H1 (cell line): ENCODE results near the gene ROGDI. TPM values are rescaled to one million over a fixed set of nuclear protein-coding genes. Genes with fewer than 3 reads are reported as not detected.

Experiments
- CTCF ChIA-PET: fragments of 300-600 bp; sonication (Branson Sonifier 250); formaldehyde crosslinking; loops from one replicate; lab custom pipeline; 2021; ENCODE audit not compliant: partially characterized antibody; lab: Charles Lee
- POLR2A ChIA-PET: fragments of 300-600 bp; sonication (Branson Sonifier 250); formaldehyde crosslinking; loops from one replicate; lab custom pipeline; 2021; ENCODE audit warnings: inconsistent platforms; ENCODE audit not compliant: partially characterized antibody; lab: Charles Lee
- DNase-seq, 2 experiments: peaks; one replicate each; pipeline versions ENCODE4 v3.0.0 to v3.0.0-alpha.2; 2010 to 2022; ENCODE audit warnings: low spot score in 2 of 2, low read depth in 1 of 2, mixed read lengths in 1 of 2
- FAIRE-seq: peaks from 2 replicates; lab custom pipeline; 2011; peaks lifted over from hg19 to GRCh38; lab: Jason Lieb, UNC
- H2AFZ ChIP-seq: 2 replicates; pipeline ENCODE4 v1.8.1; 2012; ENCODE audit warnings: low read length, inconsistent platforms
- H2AK5ac ChIP-seq: 2 replicates; pipeline ENCODE4 v1.6.1; 2013; ENCODE audit warnings: low read depth, low read length
- H2BK120ac ChIP-seq: replicated peaks from 2 replicates; pipeline ENCODE3; 2013; ENCODE audit warnings: low read depth, low read length, inconsistent platforms
- H2BK12ac ChIP-seq: 2 replicates; pipeline ENCODE4 v1.6.1; 2013; ENCODE audit warnings: low read depth, low read length
- H2BK15ac ChIP-seq: 2 replicates; pipeline ENCODE4 v1.6.1; 2013; ENCODE audit warnings: low read length
- H2BK20ac ChIP-seq: 2 replicates; pipeline ENCODE4 v1.6.1; 2013; ENCODE audit warnings: low read length
- H2BK5ac ChIP-seq: 2 replicates; pipeline ENCODE4 v1.6.1; 2013; ENCODE audit warnings: low read depth, low read length
- H3K14ac ChIP-seq: 2 replicates; pipeline ENCODE4 v1.6.1; 2013; ENCODE audit warnings: inconsistent platforms; ENCODE audit not compliant: insufficient read length
- H3K18ac ChIP-seq: 2 replicates; pipeline ENCODE4 v1.6.1; 2013; ENCODE audit warnings: low read length; ENCODE audit errors: extremely low read depth
- H3K23ac ChIP-seq: 2 replicates; pipeline ENCODE4 v1.6.1; 2013; ENCODE audit warnings: inconsistent platforms; ENCODE audit not compliant: insufficient read length
- H3K23me2 ChIP-seq: 2 replicates; pipeline ENCODE4 v1.6.1; 2013; ENCODE audit warnings: low read depth, low read length
- H3K27ac ChIP-seq: 2 replicates; pipeline ENCODE4 v1.6.1; 2011; ENCODE audit warnings: low read depth, low read length, inconsistent platforms
- H3K27me3 ChIP-seq, 4 experiments: replicated peaks in 1 of 4; 1 replicate in 1 of 4; 2 replicates in 3 of 4; pipeline versions ENCODE4 v1.6.1 to v1.8.1; 2011 to 2013; ENCODE audit warnings: low read length in 3 of 4, mild to moderate bottlenecking in 3 of 4, inconsistent platforms in 2 of 4, mixed read lengths in 2 of 4, moderate library complexity in 1 of 4; ENCODE audit not compliant: control insufficient read depth in 3 of 4, insufficient read depth in 3 of 4; ENCODE audit errors: extremely low read depth in 1 of 4
- H3K36me3 ChIP-seq, 4 experiments: 2 replicates each; pipeline versions ENCODE4 v1.6.1 to v1.8.1; 2011 to 2013; ENCODE audit warnings: mild to moderate bottlenecking in 4 of 4, low read length in 3 of 4, moderate library complexity in 2 of 4, control low read depth in 1 of 4, inconsistent platforms in 1 of 4; ENCODE audit not compliant: insufficient read depth in 4 of 4, control insufficient read depth in 2 of 4
- H3K4ac ChIP-seq: replicated peaks from 2 replicates; pipeline ENCODE3; 2013; ENCODE audit warnings: low read length, low read depth, mixed read lengths, inconsistent platforms; ENCODE audit not compliant: insufficient read length
- H3K4me1 ChIP-seq, 4 experiments: replicated peaks in 1 of 4; 1 replicate in 1 of 4; 2 replicates in 3 of 4; pipeline versions ENCODE4 v1.6.1 to v1.8.1; 2011 to 2013; ENCODE audit warnings: low read length in 3 of 4, inconsistent platforms in 2 of 4, mixed read lengths in 1 of 4; ENCODE audit not compliant: insufficient read depth in 4 of 4, control insufficient read depth in 3 of 4
- H3K4me2 ChIP-seq, 2 experiments: 2 replicates each; pipeline versions ENCODE4 v1.6.1 to v1.8.1; 2011 to 2013; ENCODE audit warnings: low read depth in 2 of 2, low read length in 2 of 2, control low read depth in 1 of 2, inconsistent platforms in 1 of 2, mild to moderate bottlenecking in 1 of 2; ENCODE audit not compliant: insufficient read depth in 1 of 2
- H3K4me3 ChIP-seq, 4 experiments: fragments of 200-600, 300-600 bp in 1 of 4; sonication (generic), shearing (Covaris generic), sonication (Bioruptor Twin) in 1 of 4; 2 replicates each; pipeline versions ENCODE4 v1.5.1 to v1.8.1; 2011 to 2016; ENCODE audit warnings: low read length in 4 of 4, low read depth in 3 of 4, control low read depth in 2 of 4, inconsistent platforms in 2 of 4, mild to moderate bottlenecking in 2 of 4, mixed read lengths in 1 of 4, moderate library complexity in 1 of 4; ENCODE audit not compliant: insufficient read depth in 2 of 4; ENCODE audit errors: extremely low read depth in 1 of 4
- H3K56ac ChIP-seq: replicated peaks from 2 replicates; pipeline ENCODE3; 2013; ENCODE audit warnings: low read depth, mild to moderate bottlenecking, mixed read lengths, low read length, inconsistent platforms; ENCODE audit not compliant: insufficient read length
- H3K79me1 ChIP-seq: 2 replicates; pipeline ENCODE4 v1.6.1; 2013; ENCODE audit warnings: low read depth, low read length, control low read depth
- H3K79me2 ChIP-seq, 2 experiments: 2 replicates each; pipeline versions ENCODE4 v1.6.1 to v1.8.1; 2012 to 2013; ENCODE audit warnings: low read length in 2 of 2, mild to moderate bottlenecking in 2 of 2, inconsistent platforms in 1 of 2; ENCODE audit not compliant: insufficient read depth in 2 of 2, control insufficient read depth in 1 of 2
- H3K9ac ChIP-seq, 4 experiments: replicated peaks in 1 of 4; 1 replicate in 1 of 4; 2 replicates in 3 of 4; pipeline versions ENCODE4 v1.6.1 to v1.8.1; 2011 to 2013; ENCODE audit warnings: low read depth in 3 of 4, low read length in 3 of 4, control low read depth in 2 of 4, mild to moderate bottlenecking in 2 of 4, moderate library complexity in 2 of 4, inconsistent platforms in 1 of 4; ENCODE audit errors: extremely low read depth in 1 of 4
- H3K9me3 ChIP-seq, 2 experiments: 2 replicates each; pipeline versions ENCODE4 v1.6.1 to v1.8.1; 2012 to 2013; ENCODE audit warnings: mild to moderate bottlenecking in 2 of 2, moderate library complexity in 2 of 2, control low read depth in 1 of 2, inconsistent platforms in 1 of 2, low read depth in 1 of 2, low read length in 1 of 2, mixed read lengths in 1 of 2; ENCODE audit not compliant: insufficient read depth in 2 of 2
- H4K20me1 ChIP-seq, 2 experiments: replicated peaks in 1 of 2; 2 replicates each; pipeline versions ENCODE3 to v1.8.1; 2011 to 2013; ENCODE audit warnings: inconsistent platforms in 2 of 2, low read length in 2 of 2, mild to moderate bottlenecking in 1 of 2; ENCODE audit not compliant: insufficient read depth in 2 of 2, control insufficient read depth in 1 of 2
- H4K5ac ChIP-seq: 2 replicates; pipeline ENCODE4 v1.6.1; 2013; ENCODE audit warnings: low read length, low read depth, mixed read lengths, inconsistent platforms; ENCODE audit not compliant: insufficient read length
- H4K8ac ChIP-seq: 2 replicates; pipeline ENCODE4 v1.8.0; 2013; ENCODE audit warnings: mild to moderate bottlenecking, moderate library complexity, low read length, inconsistent platforms; ENCODE audit not compliant: insufficient read depth; ENCODE audit errors: extremely low read depth
- H4K91ac ChIP-seq: replicated peaks from 2 replicates; pipeline ENCODE3; 2013; ENCODE audit warnings: low read length, mixed read lengths, inconsistent platforms; ENCODE audit not compliant: insufficient read length
- CHD2 ChIP-seq: IDR thresholded peaks from 2 replicates; pipeline ENCODE4 v1.6.1; 2012; ENCODE audit warnings: low read length, improper control_type of control experiment
- EGR1 ChIP-seq: IDR thresholded peaks from 2 replicates; pipeline ENCODE4 v1.6.1; 2011; ENCODE audit warnings: low read depth, low read length, borderline replicate concordance
- GABPA ChIP-seq: IDR thresholded peaks from 2 replicates; pipeline ENCODE4 v1.6.1; 2011; ENCODE audit warnings: mild to moderate bottlenecking, low read length, moderate library complexity, borderline replicate concordance; ENCODE audit not compliant: insufficient read depth
- HDAC2 ChIP-seq, 2 experiments: fragments of 300-600 bp in 1 of 2; sonication (generic) in 1 of 2; IDR thresholded peaks; 2 replicates each; pipeline ENCODE4 v1.6.1; 2011 to 2012; ENCODE audit warnings: low read depth in 2 of 2, low read length in 2 of 2, mild to moderate bottlenecking in 2 of 2, moderate library complexity in 2 of 2, borderline replicate concordance in 1 of 2, inconsistent platforms in 1 of 2
- NANOG ChIP-seq: IDR thresholded peaks from 2 replicates; pipeline ENCODE4 v1.6.1; 2011; ENCODE audit warnings: low read length, low read depth, mild to moderate bottlenecking, inconsistent platforms; ENCODE audit not compliant: insufficient read depth, poor library complexity, severe bottlenecking
- NRF1 ChIP-seq: IDR thresholded peaks from 2 replicates; pipeline ENCODE4 v1.6.1; 2011; ENCODE audit warnings: mild to moderate bottlenecking, low read depth, low read length, improper control_type of control experiment
- POLR2A ChIP-seq, 2 experiments: IDR thresholded peaks; 1 replicate in 1 of 2; 2 replicates in 1 of 2; pipeline ENCODE4 v1.6.1; 2011; ENCODE audit warnings: low read depth in 2 of 2, low read length in 2 of 2, mild to moderate bottlenecking in 2 of 2; ENCODE audit errors: control extremely low read depth in 1 of 2
- SP1 ChIP-seq: IDR thresholded peaks from 2 replicates; pipeline ENCODE4 v1.6.1; 2011; ENCODE audit warnings: low read depth, low read length
- SRF ChIP-seq: IDR thresholded peaks from 2 replicates; pipeline ENCODE4 v1.6.1; 2011; ENCODE audit warnings: mild to moderate bottlenecking, low read depth, low read length, moderate library complexity
- TAF1 ChIP-seq: IDR thresholded peaks from 2 replicates; pipeline ENCODE4 v1.6.1; 2011; ENCODE audit warnings: mild to moderate bottlenecking, low read depth, low read length
- TCF12 ChIP-seq: IDR thresholded peaks from 2 replicates; pipeline ENCODE4 v1.6.1; 2011; ENCODE audit warnings: low read depth, mild to moderate bottlenecking, low read length
- WGBS, 2 experiments: shearing (Covaris generic) in 1 of 2; methylation state at CpG; one replicate each; pipeline versions ENCODE4 v1.1.6 to v1.1.7; 2013 to 2015; ENCODE audit warnings: low lambda C conversion rate in 2 of 2, mixed read lengths in 2 of 2, inconsistent platforms in 1 of 2, low coverage in 1 of 2, missing lambda C conversion rate in 1 of 2; ENCODE audit not compliant: insufficient replicate concordance in 2 of 2, insufficient coverage in 1 of 2, insufficient read length in 1 of 2; ENCODE audit errors: extremely low coverage in 1 of 2, missing lambda C conversion rate in 1 of 2; 5-methylcytosine and 5-hydroxymethylcytosine counted together
- polyA plus RNA-seq, 7 experiments: library from polyadenylated mRNA; depleted of rRNA in 3 of 7; stranded (reverse) in 5 of 7; unstranded in 2 of 7; fragments of >200 nt in 5 of 7; fragments of 200-250 nt in 2 of 7; gene quantifications; 1 replicate in 5 of 7; 2 replicates in 1 of 7; 4 replicates in 1 of 7; pipeline versions ENCODE4 v1.2.1 to v1.2.3, GENCODE V29; 2011 to 2013; ENCODE audit warnings: missing spikeins in 2 of 7, mixed read lengths in 2 of 7
- total RNA-seq: library from RNA; stranded (reverse); fragmentation: NEBNext Ultra II Directional; extraction: Animal tissue kit (Norgen Biotek cat#: 25700); gene quantifications from 2 replicates; pipeline ENCODE4 v1.2.1, GENCODE V29; 2021

ROGDI gene
- total and polyA plus RNA-seq, 2 of the 8 experiments (the other 6 are each of a cell fraction or from before 2014, with no cell fraction given): 27.4 to 68.4 TPM

DNA sequence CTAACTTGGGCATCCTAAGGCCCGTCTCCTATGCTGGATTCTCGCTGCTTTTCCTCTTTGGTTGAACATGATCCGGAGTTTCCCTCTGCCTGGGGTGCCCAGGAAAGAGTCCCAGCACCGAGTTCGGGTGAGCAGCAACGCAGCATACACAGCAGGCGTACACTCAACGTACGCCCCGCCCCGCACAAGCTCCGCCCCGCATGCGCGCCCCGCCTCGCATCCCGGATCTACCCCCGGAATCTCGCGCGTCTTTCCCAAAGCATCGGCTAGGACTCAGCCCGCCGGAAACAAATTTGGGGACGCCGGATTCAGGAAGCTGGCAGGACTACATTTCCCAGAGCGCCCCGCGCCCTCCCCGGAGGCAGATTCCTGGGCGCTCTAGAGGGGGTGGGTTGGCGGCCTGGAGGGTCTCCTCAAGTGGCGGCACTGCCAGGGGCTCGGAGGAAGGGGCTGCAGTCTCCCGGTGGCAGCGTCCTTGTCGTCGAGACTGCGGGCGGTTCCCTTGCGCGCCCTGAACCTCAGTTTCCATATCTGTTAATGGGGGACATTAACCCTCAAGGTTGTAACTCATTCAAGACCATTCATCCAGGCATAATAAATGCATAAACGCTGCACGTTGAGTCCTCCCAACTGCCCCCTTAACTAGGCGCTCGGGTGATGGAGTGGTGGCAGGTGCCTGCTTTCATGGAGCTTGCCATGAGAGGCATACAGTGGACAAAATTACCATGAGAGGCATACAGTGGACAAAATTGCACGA, 33.7 kb downstream of the ROGDI start:
- Histone ChIP-seq H2BK120ac (peak overlapping the region; percentile 48), H3K4me2 (peak overlapping the region; percentile 68 to 85), H2BK12ac (peak overlapping the region; percentile 60; the same call in 1 of the 2 replicates), H4K5ac (peak overlapping the region; percentile 82), H2AFZ (peak overlapping the region; percentile 51; the same call in 1 of the 2 replicates), H3K36me3 (peaks cover 0 to 3% (median 1%) of the 10 kb centered on the region in 4 experiments; a peak in 5 of 8 replicates), H3K23me2 (peaks cover 13% of the 10 kb centered on the region), H3K9ac (peak overlapping the region in 3 of 4 experiments; percentile 46 to 88 (median 48); a peak in 5 of 7 replicates), H3K4ac (peak overlapping the region; percentile 6), H3K14ac (no peak overlapping the region), H3K9me3 (no peaks in the 10 kb centered on the region), H3K18ac (peak overlapping the region; percentile 71; the same call in 1 of the 2 replicates), H2AK5ac (no peak overlapping the region), H2BK5ac (peak overlapping the region; percentile 80), H3K79me1 (peaks cover 2% of the 10 kb centered on the region; the same call in 1 of the 2 replicates), H3K79me2 (peaks cover 0 to 14% of the 10 kb centered on the region in 2 experiments; a peak in 2 of 4 replicates), H3K27ac (0 out of 2 replicates have a peak overlapping the region, but pooled peaks have one; percentile 63), H3K56ac (peak overlapping the region; percentile 74), H4K8ac (no peak overlapping the region), H3K4me3 (peak overlapping the region; percentile 37 to 75 (median 64)), H4K91ac (peak overlapping the region; percentile 88), H3K4me1 (peaks cover 0 to 3% (median 1%) of the 10 kb centered on the region in 4 experiments; a peak in 2 of 7 replicates), H2BK15ac (peak overlapping the region; percentile 75), H3K23ac (no peak overlapping the region), H2BK20ac (no peak overlapping the region), H4K20me1 (peaks cover 0 to 3% of the 10 kb centered on the region in 2 experiments), H3K27me3 (no peaks in the 10 kb centered on the region)
- DNase-seq: peak; percentile 82 to 92
- 6% methylated on average over 48 of the region's 48 CpGs; no CpG with 5 or more reads in 1 of the 2 experiments for WGBS, 2 experiments
- POLR2A ChIA-PET: interaction anchor here (0.7 to 2.0 kb wide), 13 partner anchors 14 to 174 kb away, joined by 3 to 8 read pairs (median 4); partner anchors contain the start of genes ANKS3, DNAAF8, MGRN1 and ROGDI
- CTCF ChIA-PET: no interaction called here
- no peak for FAIRE-seq
- TF ChIP-seq POLR2A (IDR thresholded peaks at IDR 0.05; ENCODE audit: control extremely low read depth in 1 of 2, low read depth in 2 of 2, low read length in 2 of 2) (peak in 1 of 2 experiments; percentile 72; a peak in 2 of 3 replicates), GABPA (peak; percentile 73; the same call in 1 of the 2 replicates), CHD2 (peak; percentile 97), SRF (0 out of 2 replicates have a peak, but pooled peaks have one; percentile 9), HDAC2 (IDR thresholded peaks at IDR 0.05; ENCODE audit: borderline replicate concordance in 1 of 2, low read depth in 2 of 2, low read length in 2 of 2) (peak in 1 of 2 experiments; percentile 70; a peak in 1 of 4 replicates), TAF1 (peak; percentile 56), TCF12 (no peak), NANOG (no peak), NRF1 (peak; percentile 76), EGR1 (0 out of 2 replicates have a peak, but pooled peaks have one; percentile 23), SP1 (no peak; the same call in 1 of the 2 replicates)
